Testis (tissue), 3 donors: Measurements from ENCODE around the gene HOOK2. TPM values are rescaled to one million over a fixed set of nuclear protein-coding genes. Genes with fewer than 3 reads are reported as not detected.

Experiments used
- DNase-seq: peaks from one replicate; pipeline ENCODE4 v3.0.0-alpha.2; 2019
- H3K27ac ChIP-seq, 2 donors: fragments of 200-600 bp; sonication (generic); one replicate each; pipeline ENCODE4 v1.5.1; 2019
- H3K27me3 ChIP-seq: fragments of 200-600 bp; sonication (generic); one replicate; pipeline ENCODE4 v1.5.1; 2019
- H3K36me3 ChIP-seq: fragments of 200-600 bp; sonication (generic); one replicate; pipeline ENCODE4 v1.5.1; 2017; ENCODE audit warnings: low read depth; ENCODE audit errors: missing control alignments
- H3K4me1 ChIP-seq: fragments of 200-600 bp; sonication (generic); one replicate; pipeline ENCODE4 v1.5.1; 2019
- H3K4me3 ChIP-seq, 2 donors: fragments of 200-600 bp; sonication (generic); one replicate each; pipeline ENCODE4 v1.5.1; 2017 to 2019
- H3K9me3 ChIP-seq: fragments of 200-600 bp; sonication (generic); one replicate; pipeline ENCODE4 v1.5.1; 2017
- POLR2A ChIP-seq: fragments of 450-650 bp; IDR thresholded peaks from one replicate; pipeline ENCODE4 v1.6.1; 2017; ENCODE audit warnings: antibody characterized with exemption, mild to moderate bottlenecking, moderate library complexity
- WGBS, 2 donors: methylation state at CpG; one replicate each; pipeline ENCODE4 v1.1.5; 2018; 5-methylcytosine and 5-hydroxymethylcytosine counted together
- intact Hi-C: fragments of 100-400 bp; cut with DNase I; formaldehyde crosslinking; loops from one replicate; pipeline ENCODE4 v1.15.1; 2023; ENCODE audit warnings: low total_unique reads
- polyA plus RNA-seq: library from polyadenylated mRNA; stranded (reverse); fragments of 350-450 nt; fragmentation: Illumina TruSeq; extraction: RNeasy Lipid Tissue Mini Kit (QIAGEN cat#74804); gene quantifications from one replicate; pipeline ENCODE4 v1.2.3, GENCODE V29; 2014; ENCODE audit warnings: low read depth, low replicate concordance; ENCODE audit not compliant: insufficient read depth
- total RNA-seq, 2 donors: library from RNA; depleted of rRNA; stranded (reverse); fragments of >200 nt; gene quantifications; one replicate each; pipeline ENCODE4 v1.2.3, GENCODE V29; 2016
- TF ChIP-seq, protein P1 (sequence below), 3 experiments: fragments of 450-650 bp in 2 of 3; fragments of 200-600 bp in 1 of 3; sonication (generic) in 1 of 3; IDR thresholded peaks; one replicate each; pipeline ENCODE4 v1.5.1; 2016 to 2019; ENCODE audit warnings: antibody characterized with exemption in 3 of 3, mild to moderate bottlenecking in 2 of 3, moderate library complexity in 1 of 3

The HOOK2 gene
- total and polyA plus RNA-seq, 3 donors from 2014 or later = 30.0 to 63.4 (median 54.4) TPM

DNA sequence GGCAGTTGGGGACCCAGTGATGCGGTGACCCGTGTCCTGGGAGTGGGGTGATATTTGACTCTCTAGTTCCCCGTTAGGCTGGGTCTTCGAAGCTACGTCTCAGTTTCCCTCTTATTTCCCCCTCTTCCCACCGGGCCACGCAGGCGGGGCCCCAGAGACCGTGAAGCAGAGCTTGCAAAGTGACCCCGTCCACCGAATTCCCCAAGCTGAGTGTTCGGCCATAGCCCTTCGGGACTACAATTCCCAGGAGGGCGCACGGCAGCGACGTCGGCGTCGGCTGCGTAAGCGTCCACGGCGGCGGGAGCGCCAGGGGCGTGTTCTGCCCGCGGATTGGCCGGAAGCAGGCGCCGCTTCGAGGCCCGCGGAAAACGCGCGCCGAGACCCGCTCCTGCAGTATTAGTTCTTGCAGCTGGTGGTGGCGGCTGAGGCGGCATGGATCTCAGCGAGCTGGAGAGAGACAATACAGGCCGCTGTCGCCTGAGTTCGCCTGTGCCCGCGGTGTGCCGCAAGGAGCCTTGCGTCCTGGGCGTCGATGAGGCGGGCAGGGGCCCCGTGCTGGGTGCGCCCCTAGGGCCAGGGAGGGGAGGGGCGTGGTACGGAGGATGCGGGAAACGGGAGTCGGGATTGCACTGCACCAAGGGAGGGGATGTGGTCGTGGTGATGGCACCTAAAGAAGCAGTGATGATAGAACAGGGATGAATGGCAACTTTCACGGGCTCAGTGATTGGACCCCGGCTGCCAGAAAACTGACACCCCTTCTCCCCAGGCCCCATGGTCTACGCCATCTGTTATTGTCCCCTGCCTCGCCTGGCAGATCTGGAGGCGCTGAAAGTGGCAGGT is 31.1 kb upstream of the HOOK2 start, which contains the start of gene RNASEH2A:
Gene RNASEH2A, plus strand, starts transcription at position 343 of the 840 bp plus-strand sequence. Its CDS starts 90 bp downstream, at position 433.
- Histone ChIP-seq H3K4me3 (peak within 1 kb of the TSS; percentile 49 to 70), H3K27me3 (no peaks in the 10 kb centered on the region), H3K4me1 (peaks cover 7% of the 10 kb centered on the region), H3K9me3 (no peaks in the 10 kb centered on the region), H3K36me3 (no peaks in the 10 kb centered on the region), H3K27ac (no peak within 1 kb of the TSS)
- intact Hi-C loops = no loop called here
- TF ChIP-seq POLR2A = no peak
- TF ChIP-seq, protein P1, sequence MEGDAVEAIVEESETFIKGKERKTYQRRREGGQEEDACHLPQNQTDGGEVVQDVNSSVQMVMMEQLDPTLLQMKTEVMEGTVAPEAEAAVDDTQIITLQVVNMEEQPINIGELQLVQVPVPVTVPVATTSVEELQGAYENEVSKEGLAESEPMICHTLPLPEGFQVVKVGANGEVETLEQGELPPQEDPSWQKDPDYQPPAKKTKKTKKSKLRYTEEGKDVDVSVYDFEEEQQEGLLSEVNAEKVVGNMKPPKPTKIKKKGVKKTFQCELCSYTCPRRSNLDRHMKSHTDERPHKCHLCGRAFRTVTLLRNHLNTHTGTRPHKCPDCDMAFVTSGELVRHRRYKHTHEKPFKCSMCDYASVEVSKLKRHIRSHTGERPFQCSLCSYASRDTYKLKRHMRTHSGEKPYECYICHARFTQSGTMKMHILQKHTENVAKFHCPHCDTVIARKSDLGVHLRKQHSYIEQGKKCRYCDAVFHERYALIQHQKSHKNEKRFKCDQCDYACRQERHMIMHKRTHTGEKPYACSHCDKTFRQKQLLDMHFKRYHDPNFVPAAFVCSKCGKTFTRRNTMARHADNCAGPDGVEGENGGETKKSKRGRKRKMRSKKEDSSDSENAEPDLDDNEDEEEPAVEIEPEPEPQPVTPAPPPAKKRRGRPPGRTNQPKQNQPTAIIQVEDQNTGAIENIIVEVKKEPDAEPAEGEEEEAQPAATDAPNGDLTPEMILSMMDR (IDR thresholded peaks at IDR 0.05) = no peak
- DNase-seq = peak; percentile 94
- WGBS, 2 donors = 4 to 12% methylated on average over 13 to 66 of the region's 66 CpGs

DNA sequence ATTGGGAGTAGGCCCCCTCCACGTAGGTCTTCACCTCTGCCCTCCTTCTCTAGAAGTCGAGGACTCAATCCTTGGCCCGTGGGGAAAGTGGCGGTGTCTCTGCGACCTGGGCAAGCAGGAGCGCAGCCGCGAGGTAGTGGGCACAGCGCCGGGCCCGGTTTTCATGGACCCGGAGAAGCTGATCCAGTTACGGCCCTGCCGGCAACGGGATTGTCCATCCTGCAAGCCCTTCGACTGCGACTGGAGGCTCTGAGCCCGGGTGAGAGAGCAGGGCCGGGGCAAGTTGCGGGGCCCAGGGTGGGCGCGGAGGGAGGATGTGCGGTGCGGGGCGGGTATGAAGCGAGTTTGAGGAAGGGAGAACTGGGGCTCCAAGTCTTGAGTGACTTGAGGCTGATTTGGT is 28.7 kb upstream of the HOOK2 start:
- H3K9me3 ChIP-seq = no peaks in the 10 kb centered on the region
- H3K4me3 ChIP-seq = no peak overlapping the region
- DNase-seq = no peak
- no peaks in the 10 kb centered on the region for H3K27me3 ChIP-seq
- H3K27ac ChIP-seq = no peak overlapping the region
- WGBS, 2 donors = 62 to 74% methylated on average over 12 to 26 of the region's 26 CpGs
- intact Hi-C loops = no loop called here
- no peak for TF ChIP-seq POLR2A
- TF ChIP-seq, protein P1 (IDR thresholded peaks at IDR 0.05) = no peak
- H3K36me3 ChIP-seq = no peaks in the 10 kb centered on the region
- H3K4me1 ChIP-seq = peaks cover 17% of the 10 kb centered on the region

DNA sequence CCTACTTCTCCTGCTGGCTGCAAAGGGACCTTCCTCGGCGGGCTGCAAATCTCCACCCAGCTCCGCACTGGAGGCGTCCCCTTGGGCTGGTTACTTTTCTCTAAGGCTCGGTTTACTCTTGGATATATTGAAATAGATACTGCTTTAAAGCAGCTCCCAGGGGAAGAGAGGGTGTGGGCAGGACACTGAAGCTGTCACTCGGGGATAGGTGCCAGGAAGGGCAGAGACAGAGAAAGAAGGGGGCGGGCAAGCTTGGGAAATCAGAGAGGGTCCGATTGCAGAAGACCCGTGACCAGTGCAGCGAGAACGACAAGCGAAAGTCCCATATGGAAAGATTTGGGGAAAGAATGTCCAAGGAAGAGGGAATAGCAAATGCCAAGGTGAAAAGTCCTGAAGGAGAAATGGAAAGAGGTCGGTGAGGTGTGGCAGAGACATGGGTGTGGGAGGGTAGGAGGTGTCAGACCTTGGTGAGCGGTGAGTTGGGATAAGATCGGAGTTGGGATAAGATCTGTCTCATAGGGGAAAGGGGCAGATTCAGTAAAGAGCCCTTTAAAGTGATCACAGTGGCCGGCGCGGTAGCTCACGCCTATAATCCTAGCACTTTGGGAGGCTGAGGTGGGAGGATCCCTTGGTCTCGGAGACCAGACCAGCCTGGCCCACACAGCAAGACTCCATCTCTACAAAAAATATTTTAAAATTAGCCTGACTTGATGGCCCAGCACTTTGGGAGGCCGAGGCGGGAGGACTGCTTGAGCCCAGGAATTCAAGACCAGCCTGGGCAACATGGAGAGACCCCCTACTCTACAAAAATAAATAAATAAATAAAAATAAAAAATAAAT is 27.1 kb upstream of the HOOK2 start:
- TF ChIP-seq, protein P1 (IDR thresholded peaks at IDR 0.05) = no peak
- no peak for TF ChIP-seq POLR2A
- H3K4me1 ChIP-seq = peaks cover 17% of the 10 kb centered on the region
- H3K27me3 ChIP-seq = no peaks in the 10 kb centered on the region
- intact Hi-C loops = no loop called here
- H3K9me3 ChIP-seq = no peaks in the 10 kb centered on the region
- H3K36me3 ChIP-seq = no peaks in the 10 kb centered on the region
- H3K27ac ChIP-seq = no peak overlapping the region
- peak overlapping the region; percentile 78 to 87 for H3K4me3 ChIP-seq
- no peak for DNase-seq
- 28 to 32% methylated on average over 22 of the region's 22 CpGs for WGBS, 2 donors

DNA sequence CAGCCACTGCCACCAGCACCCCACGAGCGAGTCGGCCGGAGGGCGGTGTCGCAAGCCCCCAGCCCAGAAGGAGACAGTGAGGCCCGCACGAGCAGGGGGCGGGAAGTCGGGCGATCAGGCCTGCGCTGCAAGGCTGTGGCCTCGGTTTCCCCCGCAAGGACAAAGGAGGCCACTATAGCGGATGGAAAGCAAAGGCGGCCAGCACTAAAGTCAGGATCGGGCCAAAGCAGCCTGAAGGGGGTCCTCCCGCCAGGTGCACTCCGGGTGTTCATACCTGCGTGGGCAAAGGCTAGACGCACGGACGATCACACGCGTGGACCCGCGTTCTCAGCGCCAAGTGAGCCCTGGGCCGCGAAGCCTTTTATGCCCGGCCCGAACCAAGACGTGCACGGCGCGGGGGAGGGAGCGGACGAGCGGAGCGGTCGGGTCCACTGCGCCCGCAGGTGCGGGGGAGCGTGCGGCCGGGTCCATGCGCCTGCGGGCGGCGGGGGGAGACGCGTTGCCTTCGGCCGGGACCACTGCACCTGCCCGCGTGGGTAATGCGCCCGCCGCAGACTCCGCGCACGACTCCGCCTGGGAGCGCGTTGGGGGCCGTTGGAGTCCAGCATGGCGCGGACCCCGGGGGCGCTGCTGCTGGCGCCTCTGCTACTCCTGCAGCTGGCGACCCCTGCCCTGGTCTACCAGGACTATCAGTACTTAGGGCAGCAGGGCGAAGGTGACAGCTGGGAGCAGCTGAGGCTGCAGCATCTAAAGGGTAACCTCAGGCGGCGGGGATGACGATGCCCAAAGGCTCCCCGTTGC is 26.3 kb upstream of the HOOK2 start, which contains the start of the genes PRDX2 and THSD8:
Gene PRDX2, minus strand, starts transcription at position 335 of the 801 bp plus-strand sequence. CDS start 539 bp downstream, outside the sequence.
Gene THSD8, plus strand, starts transcription at position 604 of the 801 bp plus-strand sequence. Its CDS starts 3 bp downstream, at position 607.
- TF ChIP-seq POLR2A = peak; percentile 14
- TF ChIP-seq, protein P1 (IDR thresholded peaks at IDR 0.05) = peak in 2 of 3 experiments; percentile 3 to 5
- WGBS, 2 donors = 0% methylated on average over 67 of the region's 78 CpGs; no CpG with 5 or more reads in 1 of the 2 donors
- Histone ChIP-seq H3K27me3 (no peaks in the 10 kb centered on the region), H3K9me3 (no peaks in the 10 kb centered on the region), H3K27ac (peak within 1 kb of the TSS; percentile 69 to 70), H3K36me3 (no peaks in the 10 kb centered on the region), H3K4me3 (peak within 1 kb of the TSS; percentile 78 to 87), H3K4me1 (peaks cover 17% of the 10 kb centered on the region)
- DNase-seq = peak; percentile 83
- intact Hi-C loops = no loop called here
